Measurements from ENCODE around the gene MMP14.

DNA sequence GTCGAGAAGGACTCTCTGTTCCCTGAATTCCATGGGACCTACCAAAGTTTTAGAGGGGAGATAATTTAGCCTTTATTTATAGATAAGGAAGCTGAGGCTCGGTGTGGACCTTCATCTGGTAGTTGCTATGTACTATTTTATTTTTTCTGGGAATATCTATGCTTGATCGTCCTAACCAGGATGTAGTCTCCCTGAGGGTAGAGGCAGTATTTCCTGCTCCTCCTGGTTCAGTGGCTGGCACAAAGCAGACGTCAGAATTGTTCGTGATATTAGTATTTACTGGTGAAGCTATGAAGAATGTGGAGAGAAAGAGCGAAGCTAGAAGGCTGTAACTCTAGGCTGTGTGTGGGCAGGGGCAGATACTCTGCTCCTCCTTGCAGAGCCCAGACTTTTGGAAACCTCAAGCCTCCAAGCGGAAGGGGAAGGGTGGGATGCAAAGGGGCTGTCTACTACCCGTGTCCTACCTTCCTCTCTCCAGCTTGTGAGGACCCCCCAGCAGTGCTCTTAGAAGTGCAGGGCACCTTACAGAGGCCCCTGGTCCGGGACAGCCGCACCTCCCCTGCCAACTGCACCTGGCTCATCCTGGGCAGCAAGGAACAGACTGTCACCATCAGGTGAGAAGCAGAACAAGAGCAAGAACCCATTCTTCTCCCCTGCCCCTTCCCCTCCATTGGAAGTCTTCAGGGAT is 36.6 kb downstream of the MMP14 start:
- no peak for TF ChIP-seq GATA2 (IDR thresholded peaks at IDR 0.05; ENCODE audit: low read depth, low read length)
- no peak for TF ChIP-seq GATA3 (IDR thresholded peaks at IDR 0.05; ENCODE audit: low read depth, low read length)
